HepG2 (cell line): Measurements from ENCODE around the gene ZNF559. TPM values are rescaled to one million over a fixed set of nuclear protein-coding genes. Genes with fewer than 3 reads are reported as not detected.

ENCODE experiments used
- ARID4A ChIP-seq: sonication (generic); formaldehyde crosslinking; IDR thresholded peaks from 2 replicates; pipeline ENCODE4 v1.5.0; 2020; ENCODE audit warnings: mild to moderate bottlenecking, missing genetic modification reagents, borderline replicate concordance
- ATF7 ChIP-seq, 2 experiments: fragments of 450-650 bp in 1 of 2; sonication (generic) in 1 of 2; formaldehyde crosslinking in 1 of 2; IDR thresholded peaks; 2 replicates each; pipeline versions ENCODE4 v1.4.0 to v1.6.1; 2016 to 2020; ENCODE audit warnings: antibody characterized with exemption in 1 of 2, mild to moderate bottlenecking in 1 of 2, missing genetic modification reagents in 1 of 2
- CEBPG ChIP-seq: IDR thresholded peaks from 2 replicates; pipeline ENCODE4 v1.6.1; 2016
- CTCF ChIP-seq: sonication (generic); formaldehyde crosslinking; IDR thresholded peaks from 2 replicates; pipeline ENCODE4 v1.5.0; 2020; ENCODE audit warnings: mild to moderate bottlenecking, missing genetic modification reagents, moderate library complexity
- FOSL1 ChIP-seq: sonication (generic); formaldehyde crosslinking; IDR thresholded peaks from 2 replicates; pipeline ENCODE4 v1.9.0; 2021; ENCODE audit warnings: missing genetic modification reagents, borderline replicate concordance
- HHEX ChIP-seq: IDR thresholded peaks from 2 replicates; pipeline ENCODE4 v1.6.1; 2016; ENCODE audit warnings: control low read depth
- HMG20A ChIP-seq: IDR thresholded peaks from 2 replicates; pipeline ENCODE4 v1.6.1; 2016; ENCODE audit warnings: borderline replicate concordance
- HNRNPLL ChIP-seq: fragments of 200-400 bp; formaldehyde crosslinking; IDR thresholded peaks from 2 replicates; pipeline ENCODE4 v1.6.1; 2017; ENCODE audit warnings: mild to moderate bottlenecking, low read depth, low read length; ENCODE audit not compliant: poor library complexity, severe bottlenecking
- IKZF5 ChIP-seq: IDR thresholded peaks from 2 replicates; pipeline ENCODE4 v1.6.1; 2018; ENCODE audit warnings: missing genetic modification reagents, mild to moderate bottlenecking, missing compliant biosample characterization
- MATR3 ChIP-seq: sonication (generic); formaldehyde crosslinking; IDR thresholded peaks from 2 replicates; pipeline ENCODE4 v1.4.0; 2020; ENCODE audit warnings: missing genetic modification reagents
- NR2F1 ChIP-seq, 2 experiments: fragments of 450-650 bp in 1 of 2; formaldehyde crosslinking in 1 of 2; IDR thresholded peaks; 2 replicates each; pipeline versions ENCODE4 v1.5.0 to v1.6.1; 2016 to 2020; ENCODE audit warnings: mild to moderate bottlenecking in 1 of 2, missing compliant biosample characterization in 1 of 2, missing genetic modification reagents in 1 of 2, moderate library complexity in 1 of 2
- TRIM24 ChIP-seq: sonication (generic); formaldehyde crosslinking; IDR thresholded peaks from 2 replicates; pipeline ENCODE4 v1.8.0; 2022; ENCODE audit warnings: mild to moderate bottlenecking, missing genetic modification reagents
- ZNF232 ChIP-seq: sonication (generic); formaldehyde crosslinking; IDR thresholded peaks from 2 replicates; pipeline ENCODE4 v1.4.0; 2020; ENCODE audit warnings: missing genetic modification reagents, borderline replicate concordance
- ZNF326 ChIP-seq: sonication (generic); formaldehyde crosslinking; IDR thresholded peaks from 2 replicates; pipeline ENCODE4 v1.4.0; 2020; ENCODE audit warnings: missing genetic modification reagents, borderline replicate concordance
- ZNF34 ChIP-seq: sonication (generic); formaldehyde crosslinking; IDR thresholded peaks from 2 replicates; pipeline ENCODE4 v1.4.0; 2020; ENCODE audit warnings: mild to moderate bottlenecking, missing genetic modification reagents, borderline replicate concordance
- ZNF556 ChIP-seq: sonication (generic); formaldehyde crosslinking; IDR thresholded peaks from 2 replicates; pipeline ENCODE4 v1.4.0; 2020; ENCODE audit warnings: mild to moderate bottlenecking, missing genetic modification reagents, borderline replicate concordance
- ZNF576 ChIP-seq: sonication (generic); formaldehyde crosslinking; IDR thresholded peaks from 2 replicates; pipeline ENCODE4 v1.4.0; 2020; ENCODE audit warnings: mild to moderate bottlenecking, missing genetic modification reagents
- ZNF607 ChIP-seq: sonication (generic); formaldehyde crosslinking; IDR thresholded peaks from 2 replicates; pipeline ENCODE4 v1.5.1; 2020; ENCODE audit warnings: missing genetic modification reagents, mild to moderate bottlenecking, borderline replicate concordance
- ZSCAN31 ChIP-seq: sonication (generic); formaldehyde crosslinking; IDR thresholded peaks from 2 replicates; pipeline ENCODE4 v1.5.0; 2020; ENCODE audit warnings: low read depth, mild to moderate bottlenecking, missing genetic modification reagents
- polyA plus RNA-seq, 8 experiments: library from polyadenylated mRNA; depleted of rRNA in 3 of 8; stranded (reverse) in 7 of 8; unstranded in 1 of 8; fragments of >200 nt; fragmentation: Illumina TruSeq in 4 of 8; extraction: Trizol in 4 of 8; gene quantifications; 2 replicates each; pipeline versions ENCODE4 v1.2.1 to v1.2.3, GENCODE V29; 2011 to 2016; ENCODE audit warnings: low read depth in 4 of 8, missing spikeins in 1 of 8, mixed read lengths in 1 of 8; ENCODE audit not compliant: insufficient read depth in 1 of 8
- total RNA-seq, 5 experiments: library from RNA; depleted of rRNA; stranded (reverse); fragments of >200 nt; fragmentation: Illumina TruSeq; extraction: Trizol; gene quantifications; 2 replicates each; pipeline ENCODE4 v1.2.3, GENCODE V29; 2016; ENCODE audit warnings: low read depth in 1 of 5

Gene ZNF559
- total and polyA plus RNA-seq, 2 of the 13 experiments (the other 11 are each of a cell fraction or from before 2014, with no cell fraction given), result 6.3 to 9.8 TPM

- peak; percentile 62; the same call in 1 of the 2 replicates for TF ChIP-seq ARID4A (CRISPR knock-in tag)
- TF ChIP-seq ZSCAN31 (CRISPR knock-in tag), result no peak
- no peak for TF ChIP-seq ATF7 (IDR thresholded peaks at IDR 0.05)
- TF ChIP-seq ATF7 (CRISPR knock-in tag; IDR thresholded peaks at IDR 0.05), result no peak
- no peak for TF ChIP-seq FOSL1 (CRISPR knock-in tag)
- no peak for TF ChIP-seq ZNF576 (CRISPR knock-in tag)
- TF ChIP-seq MATR3 (CRISPR knock-in tag), result no peak
- TF ChIP-seq HHEX (CRISPR knock-in tag), result no peak
- no peak for TF ChIP-seq HMG20A (CRISPR knock-in tag)
- TF ChIP-seq ZNF232 (CRISPR knock-in tag), result no peak
- peak; percentile 56 for TF ChIP-seq HNRNPLL
- TF ChIP-seq NR2F1 (CRISPR knock-in tag; IDR thresholded peaks at IDR 0.05), result no peak
- no peak for TF ChIP-seq ZNF326 (CRISPR knock-in tag)
- no peak for TF ChIP-seq ZNF34 (CRISPR knock-in tag)
- TF ChIP-seq TRIM24 (CRISPR knock-in tag), result no peak
- TF ChIP-seq IKZF5, result no peak
- TF ChIP-seq ZNF607 (CRISPR knock-in tag), result no peak
- no peak for TF ChIP-seq CEBPG (CRISPR knock-in tag)
- TF ChIP-seq CTCF (CRISPR knock-in tag), result peak; percentile 30; the same call in 1 of the 2 replicates
- TF ChIP-seq ZNF556, result no peak
Measured at GRCh38 chr19:9323919-9324583, at the start of gene ZNF559 (continued).
